Stimulated activated CD8-positive, alpha-beta memory T cell treated with anti-CD3 and anti-CD28 coated beads, Interleukin-7, amount 100 ng/mL, for 4 hours (primary cell): ENCODE measurements around the gene NMNAT3.
"Not testable (repeated sequence)": the region's sequence is repeated elsewhere in the genome, so short reads cannot be mapped to it uniquely, and the experiment has no call there.

Experiments
- DNase-seq, 2 donors: peaks; one replicate each; pipeline ENCODE4 v3.0.0-alpha.2; 2020; ENCODE audit warnings: low read depth in 2 of 2

The NMNAT3 gene

GRCh38 chr3:139636511-139636910, 41.3 kb downstream of the NMNAT3 start:
- no peak for DNase-seq

- no peak for DNase-seq
Observed at GRCh38 chr3:139634111-139634635, 43.6 kb downstream of the NMNAT3 start.

GRCh38 chr3:139633511-139633910, 44.3 kb downstream of the NMNAT3 start:
- no peak for DNase-seq

GRCh38 chr3:139630542-139630941, 47.2 kb downstream of the NMNAT3 start:
- DNase-seq = no peak

- no peak for DNase-seq
Observed at GRCh38 chr3:139629033-139629432, 48.7 kb downstream of the NMNAT3 start.

- DNase-seq = no peak
Observed at GRCh38 chr3:139627759-139628158, 50.0 kb downstream of the NMNAT3 start.

GRCh38 chr3:139620438-139620837, 57.3 kb downstream of the NMNAT3 start:
- DNase-seq = no peak

GRCh38 chr3:139619484-139619883, 58.3 kb downstream of the NMNAT3 start:
- no peak for DNase-seq

GRCh38 chr3:139617672-139618268, 60.0 kb downstream of the NMNAT3 start:
- no peak for DNase-seq

GRCh38 chr3:139611528-139611927, 66.2 kb downstream of the NMNAT3 start:
- no peak for DNase-seq

GRCh38 chr3:139610886-139611285, 66.9 kb downstream of the NMNAT3 start:
- no peak for DNase-seq

- no peak for DNase-seq
Observed at GRCh38 chr3:139608924-139609323, 68.8 kb downstream of the NMNAT3 start.

- DNase-seq = no peak
Observed at GRCh38 chr3:139608108-139608380, 69.7 kb downstream of the NMNAT3 start.

GRCh38 chr3:139607257-139608107, 70.3 kb downstream of the NMNAT3 start:
- DNase-seq = no peak

GRCh38 chr3:139602003-139602402, 75.8 kb downstream of the NMNAT3 start:
- no peak for DNase-seq

GRCh38 chr3:139601191-139601961, 76.4 kb downstream of the NMNAT3 start:
- DNase-seq = no peak

GRCh38 chr3:139597947-139598346, 79.8 kb downstream of the NMNAT3 start:
- DNase-seq = no peak

- not testable (repeated sequence) for DNase-seq
Observed at GRCh38 chr3:139591186-139591585, 86.6 kb downstream of the NMNAT3 start.

GRCh38 chr3:139588450-139588849, 89.3 kb downstream of the NMNAT3 start:
- no peak for DNase-seq

GRCh38 chr3:139587797-139588196, 90.0 kb downstream of the NMNAT3 start:
- no peak for DNase-seq

- DNase-seq = no peak
Observed at GRCh38 chr3:139586420-139587017, 91.3 kb downstream of the NMNAT3 start.

GRCh38 chr3:139585820-139586219, 92.0 kb downstream of the NMNAT3 start:
- DNase-seq = no peak
